B cell (primary cell): ENCODE results near the gene GMEB2. TPM values are rescaled to one million over a fixed set of nuclear protein-coding genes. Genes with fewer than 3 reads are reported as not detected.

Experiments
- ATAC-seq: fragments of 200-7000 bp; cut with Tn5 transposase; one replicate; pipeline ENCODE4 v1.10.0; 2021; ENCODE audit warnings: low read depth, mild to moderate bottlenecking, moderate number of reproducible peaks, moderate library complexity
- CTCF ChIA-PET: fragments of 350-600 bp; sonication (Branson Sonifier 250); formaldehyde crosslinking; loops from one replicate; lab custom pipeline; 2021; ENCODE audit warnings: antibody characterized with exemption, inconsistent platforms; lab: Charles Lee
- POLR2A ChIA-PET: fragments of 350-600 bp; sonication (Branson Sonifier 250); formaldehyde crosslinking; loops from one replicate; lab custom pipeline; 2021; ENCODE audit warnings: antibody characterized with exemption; lab: Charles Lee
- DNase-seq: peaks from one replicate; pipeline ENCODE4 v3.0.0; 2013
- H2AFZ ChIP-seq: 2 replicates; pipeline ENCODE4 v1.6.1; 2012; ENCODE audit warnings: mild to moderate bottlenecking, low read depth, low read length; ENCODE audit not compliant: insufficient read depth, poor library complexity, severe bottlenecking
- H3K27ac ChIP-seq, 2 donors: 1 replicate in 1 of 2; 2 replicates in 1 of 2; pipeline ENCODE4 v1.5.1; 2012 to 2013; ENCODE audit warnings: low read length in 2 of 2, mild to moderate bottlenecking in 2 of 2, moderate library complexity in 1 of 2
- H3K27me3 ChIP-seq, 4 experiments: fragments of 200-600 bp in 1 of 4; sonication (generic) in 1 of 4; replicated peaks in 1 of 4; 1 replicate in 2 of 4; 2 replicates in 2 of 4; pipeline versions ENCODE4 v1.6.1 to v1.7.0; 2013 to 2016; ENCODE audit warnings: low read length in 3 of 4, mild to moderate bottlenecking in 2 of 4, mixed read lengths in 1 of 4, moderate library complexity in 1 of 4; ENCODE audit not compliant: insufficient read depth in 4 of 4, control insufficient read depth in 3 of 4; ENCODE audit errors: control extremely low read depth in 1 of 4
- H3K36me3 ChIP-seq, 2 experiments: replicated peaks in 1 of 2; 1 replicate in 1 of 2; 2 replicates in 1 of 2; pipeline versions ENCODE4 v1.6.1 to v1.7.1; 2013; ENCODE audit warnings: low read length in 1 of 2; ENCODE audit not compliant: insufficient read depth in 2 of 2, control insufficient read depth in 1 of 2; ENCODE audit errors: control extremely low read depth in 1 of 2, extremely low read depth in 1 of 2
- H3K4me1 ChIP-seq, 2 donors: fragments of 200-600 bp in 1 of 2; sonication (generic) in 1 of 2; 1 replicate in 1 of 2; 2 replicates in 1 of 2; pipeline versions ENCODE4 v1.5.1 to v1.6.1; 2013 to 2017; ENCODE audit warnings: low read length in 2 of 2; ENCODE audit not compliant: control insufficient read depth in 2 of 2, insufficient read depth in 2 of 2
- H3K4me2 ChIP-seq: replicated peaks from 2 replicates; pipeline ENCODE3; 2012; ENCODE audit warnings: mild to moderate bottlenecking, low read depth, low read length; ENCODE audit not compliant: poor library complexity, severe bottlenecking
- H3K4me3 ChIP-seq, 5 experiments: fragments of 200-600 bp in 1 of 5; sonication (generic) in 1 of 5; 1 replicate in 3 of 5; 2 replicates in 2 of 5; pipeline versions ENCODE4 v1.5.1 to v1.7.0; 2011 to 2016; ENCODE audit warnings: low read length in 4 of 5, mild to moderate bottlenecking in 4 of 5, low read depth in 2 of 5, control low read depth in 1 of 5, moderate library complexity in 1 of 5; ENCODE audit not compliant: insufficient read depth in 1 of 5; ENCODE audit errors: control extremely low read depth in 1 of 5, extremely low read depth in 1 of 5
- H3K79me2 ChIP-seq: fragments of 200-600 bp; sonication (generic); one replicate; pipeline ENCODE4 v1.6.0; 2016; ENCODE audit warnings: low read length; ENCODE audit not compliant: control insufficient read depth, insufficient read depth
- H3K9ac ChIP-seq: fragments of 200-600 bp; sonication (generic); 2 replicates; pipeline ENCODE4 v1.6.1; 2017; ENCODE audit warnings: mild to moderate bottlenecking, low read length, moderate library complexity
- H3K9me3 ChIP-seq, 3 donors: one replicate each; pipeline versions ENCODE4 v1.6.1 to v1.7.1; 2013; ENCODE audit warnings: low read length in 2 of 3; ENCODE audit not compliant: control insufficient read depth in 2 of 3, insufficient read depth in 1 of 3; ENCODE audit errors: control extremely low read depth in 1 of 3
- H4K20me1 ChIP-seq: 2 replicates; pipeline ENCODE4 v1.6.0; 2012; ENCODE audit warnings: mild to moderate bottlenecking, low read length; ENCODE audit not compliant: insufficient read depth, control insufficient read depth, poor library complexity, severe bottlenecking
- H3K27ac Mint-ChIP-seq: one replicate; pipeline ENCODE4 v1.8.0; 2021; ENCODE audit warnings: mixed read lengths
- H3K27me3 Mint-ChIP-seq: one replicate; pipeline ENCODE4 v1.8.0; 2021; ENCODE audit warnings: mixed read lengths
- H3K4me1 Mint-ChIP-seq: one replicate; pipeline ENCODE4 v1.8.0; 2021; ENCODE audit warnings: mixed read lengths
- H3K4me3 Mint-ChIP-seq: one replicate; pipeline ENCODE4 v1.8.0; 2021; ENCODE audit warnings: mixed read lengths
- H3K9me3 Mint-ChIP-seq: one replicate; pipeline ENCODE4 v1.8.0; 2022; ENCODE audit warnings: mixed read lengths; ENCODE audit not compliant: insufficient read depth
- EZH2 ChIP-seq: IDR thresholded peaks from 2 replicates; pipeline ENCODE4 v1.6.1; 2012; ENCODE audit warnings: borderline replicate concordance, low read depth, mild to moderate bottlenecking, moderate library complexity, low read length; ENCODE audit not compliant: insufficient read depth, poor library complexity, severe bottlenecking
- WGBS: methylation state at CpG from one replicate; pipeline ENCODE4 v1.1.5; 2013; ENCODE audit warnings: missing lambda C conversion rate; ENCODE audit not compliant: insufficient coverage; 5-methylcytosine and 5-hydroxymethylcytosine counted together
- intact Hi-C: fragments of 100-400 bp; cut with micrococcal nuclease; formaldehyde crosslinking; loops from one replicate; pipeline ENCODE4 v1.10.0; 2022
- polyA plus RNA-seq: library from polyadenylated mRNA; depleted of rRNA; stranded (reverse); fragments of >200 nt; gene quantifications from 2 replicates; pipeline ENCODE4 v1.2.3, GENCODE V29; 2012
- total RNA-seq, 2 donors: library from RNA; stranded (reverse); fragments of 120-200 nt in 1 of 2; gene quantifications; 1 replicate in 1 of 2; 2 replicates in 1 of 2; pipeline versions ENCODE4 v1.2.3 to v1.2.4, GENCODE V29; 2013 to 2022
- TF ChIP-seq, protein P1 (sequence below): fragments of 200-600 bp; IDR thresholded peaks from one replicate; pipeline ENCODE4 v1.8.0; 2022; ENCODE audit warnings: antibody characterized with exemption, mild to moderate bottlenecking

Gene GMEB2
- total and polyA plus RNA-seq, 2 donors (not counting 1 experiment from before 2014, with no cell fraction given), result 17.7 to 24.5 TPM

- Histone ChIP-seq H3K4me2 (peak overlapping the region; percentile 97), H3K4me3 (peak overlapping the region; percentile 61 to 86 (median 79)), H3K27ac (peak overlapping the region in 1 of 2 donors; percentile 73), H2AFZ (peak overlapping the region; percentile 60), H4K20me1 (peaks cover 41% of the 10 kb centered on the region), H3K27me3 (no peaks in the 10 kb centered on the region), H3K4me1 (peaks cover 33 to 51% of the 10 kb centered on the region in 2 donors), H3K36me3 (peaks cover 0 to 13% of the 10 kb centered on the region in 2 experiments), H3K9me3 (no peaks in the 10 kb centered on the region), H3K79me2 (peaks cover 24% of the 10 kb centered on the region), H3K9ac (peak overlapping the region; percentile 85)
- Mint-ChIP-seq H3K27ac (peak overlapping the region; percentile 81), H3K4me1 (peaks cover 21% of the 10 kb centered on the region), H3K27me3 (no peaks in the 10 kb centered on the region), H3K4me3 (peak overlapping the region; percentile 87), H3K9me3 (no peaks in the 10 kb centered on the region)
- TF ChIP-seq, protein P1, sequence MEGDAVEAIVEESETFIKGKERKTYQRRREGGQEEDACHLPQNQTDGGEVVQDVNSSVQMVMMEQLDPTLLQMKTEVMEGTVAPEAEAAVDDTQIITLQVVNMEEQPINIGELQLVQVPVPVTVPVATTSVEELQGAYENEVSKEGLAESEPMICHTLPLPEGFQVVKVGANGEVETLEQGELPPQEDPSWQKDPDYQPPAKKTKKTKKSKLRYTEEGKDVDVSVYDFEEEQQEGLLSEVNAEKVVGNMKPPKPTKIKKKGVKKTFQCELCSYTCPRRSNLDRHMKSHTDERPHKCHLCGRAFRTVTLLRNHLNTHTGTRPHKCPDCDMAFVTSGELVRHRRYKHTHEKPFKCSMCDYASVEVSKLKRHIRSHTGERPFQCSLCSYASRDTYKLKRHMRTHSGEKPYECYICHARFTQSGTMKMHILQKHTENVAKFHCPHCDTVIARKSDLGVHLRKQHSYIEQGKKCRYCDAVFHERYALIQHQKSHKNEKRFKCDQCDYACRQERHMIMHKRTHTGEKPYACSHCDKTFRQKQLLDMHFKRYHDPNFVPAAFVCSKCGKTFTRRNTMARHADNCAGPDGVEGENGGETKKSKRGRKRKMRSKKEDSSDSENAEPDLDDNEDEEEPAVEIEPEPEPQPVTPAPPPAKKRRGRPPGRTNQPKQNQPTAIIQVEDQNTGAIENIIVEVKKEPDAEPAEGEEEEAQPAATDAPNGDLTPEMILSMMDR, result no peak
- POLR2A ChIA-PET, result interaction anchor here (0.5 to 2.3 kb wide), 4 partner anchors 11 to 69 kb away, joined by 4 to 11 read pairs (median 8); no protein-coding TSS in a partner anchor
- DNase-seq, result no peak
- intact Hi-C loops, result no loop called here
- no peak for ATAC-seq
- WGBS, result 92% methylated on average over 34 of the region's 34 CpGs
- CTCF ChIA-PET, result interaction anchor here (1.1 to 3.1 kb wide), 2 partner anchors 34 to 76 kb away, joined by 4 to 17 read pairs; no protein-coding TSS in a partner anchor
Observed at GRCh38 chr20:63572788-63573646, 53.9 kb downstream of the GMEB2 start.

DNA sequence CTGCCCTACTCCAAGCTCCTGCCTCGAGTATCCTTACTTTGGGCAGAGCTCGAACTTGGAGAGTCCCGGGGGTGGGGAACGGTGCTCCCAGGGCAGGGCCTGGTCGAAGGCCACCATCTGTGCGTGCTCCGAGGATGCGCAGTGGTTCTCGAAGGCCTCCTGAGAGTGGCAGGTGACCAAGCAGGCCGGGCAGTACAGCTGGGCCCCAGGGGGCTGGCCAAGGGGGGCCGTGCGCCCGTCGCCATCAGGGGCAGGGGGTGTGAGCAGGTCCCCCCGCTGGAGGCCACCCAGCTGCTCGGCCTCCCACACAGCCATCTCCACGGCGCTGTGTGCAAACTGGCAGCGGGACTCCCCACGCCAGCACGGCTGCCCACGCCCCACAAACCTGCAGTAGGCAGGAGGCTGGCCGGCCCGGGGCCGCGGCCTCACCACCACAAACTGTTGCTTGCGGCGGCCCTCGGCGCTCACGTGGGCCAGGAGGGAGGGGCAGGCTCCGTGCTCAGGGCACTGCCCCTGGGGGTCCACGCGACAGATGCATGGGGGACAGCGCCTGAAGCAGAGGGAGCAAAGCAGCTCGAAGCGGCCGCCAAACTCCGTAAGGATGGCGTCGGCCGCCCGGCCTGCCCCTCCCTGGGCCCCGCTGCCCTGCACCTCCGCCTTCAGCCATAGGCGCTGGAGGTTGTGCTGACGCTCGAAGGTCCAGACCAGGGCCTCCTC, 54.7 kb downstream of the GMEB2 start:
- Mint-ChIP-seq H3K27me3 (no peaks in the 10 kb centered on the region), H3K27ac (no peak overlapping the region), H3K9me3 (no peaks in the 10 kb centered on the region), H3K4me1 (peaks cover 29% of the 10 kb centered on the region), H3K4me3 (no peak overlapping the region)
- WGBS, result 93% methylated on average over 48 of the region's 48 CpGs
- H3K36me3 ChIP-seq, result peaks cover 0 to 13% of the 10 kb centered on the region in 2 experiments
- H3K79me2 ChIP-seq, result peaks cover 28% of the 10 kb centered on the region
- H3K4me1 ChIP-seq, result peaks cover 41 to 59% of the 10 kb centered on the region in 2 donors
- peaks cover 0 to 1% (median 0%) of the 10 kb centered on the region in 3 donors for H3K9me3 ChIP-seq
- no peak overlapping the region for H3K4me3 ChIP-seq
- no peaks in the 10 kb centered on the region for H3K27me3 ChIP-seq
- no peak overlapping the region for H3K9ac ChIP-seq
- no peak overlapping the region for H2AFZ ChIP-seq
- peak overlapping the region; percentile 97 for H3K4me2 ChIP-seq
- ChIA-PET POLR2A (no interaction called here), CTCF (interaction anchor here (3.1 kb wide), 1 partner anchor 34 kb away, joined by 17 read pairs; no protein-coding TSS in a partner anchor)
- TF ChIP-seq EZH2, result no peak
- TF ChIP-seq, protein P1, result no peak
- DNase-seq (no peak), ATAC-seq (no peak)
- intact Hi-C loops, result no loop called here
- H4K20me1 ChIP-seq, result peaks cover 48% of the 10 kb centered on the region
- H3K27ac ChIP-seq, result no peak overlapping the region
